ENCODE results near the gene ERI3.

ERI3 gene

DNA sequence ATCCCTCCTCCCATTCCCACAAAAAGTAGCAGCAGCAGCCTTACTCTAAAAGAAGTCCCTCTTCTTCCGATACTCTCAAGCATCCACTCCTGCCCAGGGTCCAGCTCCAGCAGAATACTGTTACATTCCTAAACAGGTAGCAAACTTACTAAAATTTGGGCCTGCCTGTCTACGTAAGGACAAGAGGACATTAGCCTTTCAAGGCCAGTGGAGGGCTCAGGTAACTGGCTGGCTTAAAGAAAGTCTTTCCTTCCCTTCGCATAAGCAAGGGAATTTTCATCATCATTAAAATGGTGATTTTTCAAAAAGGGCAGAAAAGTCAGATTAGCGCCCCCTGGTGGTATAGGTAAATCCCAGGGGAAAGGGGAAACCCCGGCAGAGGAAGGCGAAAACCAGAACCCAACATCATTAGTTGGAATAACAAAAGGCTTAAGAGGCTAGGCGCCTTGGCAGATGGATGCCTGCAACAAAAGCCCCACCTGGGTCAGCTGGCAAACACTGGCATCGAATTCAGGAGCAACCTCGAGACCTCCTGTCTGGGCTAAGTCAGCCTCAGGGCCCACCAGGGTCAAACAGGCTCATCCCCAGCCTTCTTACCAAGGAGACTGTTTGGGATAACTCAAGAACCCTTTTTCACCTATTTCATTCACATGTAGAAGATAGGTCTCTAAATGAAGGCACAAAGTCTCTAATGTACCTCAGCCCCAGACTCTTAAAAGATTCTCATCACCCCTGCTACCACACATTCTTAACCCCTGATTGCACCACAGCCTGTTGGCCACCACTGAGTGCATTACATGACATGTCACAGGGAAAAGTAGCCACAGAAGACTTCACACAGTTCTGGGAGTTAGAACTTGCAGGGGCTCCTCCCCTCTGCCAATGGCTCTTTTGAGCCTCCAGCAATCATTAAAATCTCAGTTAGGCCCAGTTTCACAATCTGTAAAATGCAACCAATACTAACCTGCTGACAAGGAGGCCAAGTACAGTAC, 36.7 kb downstream of the ERI3 start:
- Histone ChIP-seq H3K4me3 (no peak overlapping the region), H3K27ac (no peak overlapping the region)
- DNase-seq (ENCODE audit: low spot score), result no peak
- TF ChIP-seq, protein P1, sequence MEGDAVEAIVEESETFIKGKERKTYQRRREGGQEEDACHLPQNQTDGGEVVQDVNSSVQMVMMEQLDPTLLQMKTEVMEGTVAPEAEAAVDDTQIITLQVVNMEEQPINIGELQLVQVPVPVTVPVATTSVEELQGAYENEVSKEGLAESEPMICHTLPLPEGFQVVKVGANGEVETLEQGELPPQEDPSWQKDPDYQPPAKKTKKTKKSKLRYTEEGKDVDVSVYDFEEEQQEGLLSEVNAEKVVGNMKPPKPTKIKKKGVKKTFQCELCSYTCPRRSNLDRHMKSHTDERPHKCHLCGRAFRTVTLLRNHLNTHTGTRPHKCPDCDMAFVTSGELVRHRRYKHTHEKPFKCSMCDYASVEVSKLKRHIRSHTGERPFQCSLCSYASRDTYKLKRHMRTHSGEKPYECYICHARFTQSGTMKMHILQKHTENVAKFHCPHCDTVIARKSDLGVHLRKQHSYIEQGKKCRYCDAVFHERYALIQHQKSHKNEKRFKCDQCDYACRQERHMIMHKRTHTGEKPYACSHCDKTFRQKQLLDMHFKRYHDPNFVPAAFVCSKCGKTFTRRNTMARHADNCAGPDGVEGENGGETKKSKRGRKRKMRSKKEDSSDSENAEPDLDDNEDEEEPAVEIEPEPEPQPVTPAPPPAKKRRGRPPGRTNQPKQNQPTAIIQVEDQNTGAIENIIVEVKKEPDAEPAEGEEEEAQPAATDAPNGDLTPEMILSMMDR (IDR thresholded peaks at IDR 0.05), result peak; percentile 64

DNA sequence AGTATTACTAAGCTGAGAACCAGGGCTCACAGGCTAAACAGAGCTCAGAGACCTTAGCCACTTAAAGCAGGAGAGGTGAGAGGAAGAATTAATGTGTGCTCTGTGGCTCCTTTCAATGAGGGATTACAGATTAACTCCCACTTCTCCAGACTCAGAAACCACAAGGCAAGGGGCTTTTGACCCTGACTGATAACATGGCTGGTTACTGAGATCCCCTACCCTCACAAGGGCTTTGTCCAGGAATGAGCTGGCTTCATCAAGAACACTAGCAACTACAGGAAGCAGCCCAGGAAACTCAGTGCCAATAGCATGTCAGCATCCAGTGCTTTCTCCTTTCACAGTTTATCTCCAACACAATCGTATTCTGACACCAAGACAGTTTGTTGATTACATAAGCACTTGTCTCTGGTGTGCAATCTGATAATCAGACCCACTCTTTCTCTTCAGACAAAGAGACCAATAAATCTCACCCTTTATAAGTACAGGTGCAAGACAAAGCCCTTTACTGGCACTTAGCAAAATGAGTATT, 38.8 kb downstream of the ERI3 start:
- TF ChIP-seq, protein P1 (IDR thresholded peaks at IDR 0.05), result no peak
- H3K4me3 ChIP-seq, result no peak overlapping the region
- no peak for DNase-seq (ENCODE audit: low spot score)
- H3K27ac ChIP-seq, result no peak overlapping the region

DNA sequence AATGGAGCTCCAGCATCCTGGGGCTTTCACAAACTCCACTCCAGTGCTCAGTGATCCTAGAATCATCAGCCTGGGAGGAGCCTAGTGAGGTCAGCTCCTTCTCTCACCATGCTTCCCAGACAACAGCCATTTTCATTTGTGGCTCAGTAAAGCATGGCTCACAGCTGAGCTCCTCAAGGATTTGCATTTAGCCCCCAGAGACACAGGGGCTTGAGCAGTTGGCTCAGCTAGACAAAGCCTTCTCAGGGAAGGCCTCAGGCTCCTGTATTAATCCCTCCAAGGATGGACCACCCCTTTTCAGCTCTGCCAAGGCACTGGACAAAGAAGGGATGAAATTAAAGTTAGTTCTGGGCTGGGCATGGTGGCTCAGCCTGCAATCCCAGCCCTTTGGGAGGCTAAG, 39.5 kb downstream of the ERI3 start:
- Histone ChIP-seq H3K27ac (no peak overlapping the region), H3K4me3 (no peak overlapping the region)
- DNase-seq (ENCODE audit: low spot score), result no peak
- TF ChIP-seq, protein P1 (IDR thresholded peaks at IDR 0.05), result no peak

DNA sequence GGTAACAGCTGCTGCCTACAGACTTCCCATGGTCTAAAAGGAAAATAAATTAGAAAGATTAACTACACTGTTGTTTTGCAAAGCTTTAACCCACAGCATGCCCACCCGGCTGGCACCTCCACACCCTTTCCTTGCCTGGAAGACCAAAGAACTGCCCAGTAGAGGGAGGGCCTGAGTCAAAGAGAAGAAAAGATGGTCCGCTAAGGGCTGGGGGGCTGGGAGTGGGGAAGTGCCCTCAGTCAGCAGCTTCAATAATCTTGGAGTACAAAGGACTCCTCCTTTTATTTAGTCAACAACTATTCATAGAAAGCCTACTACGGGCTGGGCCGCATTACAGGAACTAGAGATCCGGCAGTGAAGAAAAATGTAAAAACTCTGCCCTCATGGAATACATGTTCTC, 40.6 kb downstream of the ERI3 start:
- Histone ChIP-seq H3K4me3 (no peak overlapping the region), H3K27ac (no peak overlapping the region)
- DNase-seq (ENCODE audit: low spot score), result no peak
- TF ChIP-seq, protein P1 (IDR thresholded peaks at IDR 0.05), result no peak

DNA sequence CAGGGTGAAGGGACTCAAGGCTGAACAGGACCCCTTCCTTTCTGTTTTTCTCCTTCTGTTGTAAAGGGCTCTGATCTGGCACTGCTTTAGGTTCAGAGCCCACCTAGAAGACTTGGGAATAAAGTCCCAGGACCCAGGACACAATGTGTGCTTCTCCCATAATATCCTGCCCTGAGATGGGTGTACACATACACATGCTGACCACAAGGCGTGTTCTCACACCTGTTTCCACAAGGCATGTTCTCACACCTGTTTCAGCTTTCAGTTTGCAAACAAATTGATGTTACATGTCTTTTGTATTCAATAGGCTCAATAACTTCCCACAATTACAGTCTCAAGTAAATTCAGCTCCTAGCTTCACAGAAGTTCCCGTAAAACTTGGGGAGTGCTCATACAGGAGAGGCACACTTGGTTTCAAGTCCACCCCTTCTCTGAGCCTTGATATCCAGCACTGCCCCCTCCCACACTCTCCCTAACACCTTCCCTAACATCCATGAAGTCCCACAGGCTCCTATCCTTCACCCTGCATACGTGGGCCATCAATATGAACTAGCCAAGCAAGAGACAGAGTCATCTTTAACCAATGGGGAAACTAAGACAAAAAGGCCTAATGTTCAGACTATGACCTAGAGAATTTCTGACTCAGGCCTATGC, 41.7 kb downstream of the ERI3 start:
- TF ChIP-seq, protein P1 (IDR thresholded peaks at IDR 0.05), result no peak
- H3K4me3 ChIP-seq, result no peak overlapping the region
- no peak for DNase-seq (ENCODE audit: low spot score)
- H3K27ac ChIP-seq, result no peak overlapping the region

DNA sequence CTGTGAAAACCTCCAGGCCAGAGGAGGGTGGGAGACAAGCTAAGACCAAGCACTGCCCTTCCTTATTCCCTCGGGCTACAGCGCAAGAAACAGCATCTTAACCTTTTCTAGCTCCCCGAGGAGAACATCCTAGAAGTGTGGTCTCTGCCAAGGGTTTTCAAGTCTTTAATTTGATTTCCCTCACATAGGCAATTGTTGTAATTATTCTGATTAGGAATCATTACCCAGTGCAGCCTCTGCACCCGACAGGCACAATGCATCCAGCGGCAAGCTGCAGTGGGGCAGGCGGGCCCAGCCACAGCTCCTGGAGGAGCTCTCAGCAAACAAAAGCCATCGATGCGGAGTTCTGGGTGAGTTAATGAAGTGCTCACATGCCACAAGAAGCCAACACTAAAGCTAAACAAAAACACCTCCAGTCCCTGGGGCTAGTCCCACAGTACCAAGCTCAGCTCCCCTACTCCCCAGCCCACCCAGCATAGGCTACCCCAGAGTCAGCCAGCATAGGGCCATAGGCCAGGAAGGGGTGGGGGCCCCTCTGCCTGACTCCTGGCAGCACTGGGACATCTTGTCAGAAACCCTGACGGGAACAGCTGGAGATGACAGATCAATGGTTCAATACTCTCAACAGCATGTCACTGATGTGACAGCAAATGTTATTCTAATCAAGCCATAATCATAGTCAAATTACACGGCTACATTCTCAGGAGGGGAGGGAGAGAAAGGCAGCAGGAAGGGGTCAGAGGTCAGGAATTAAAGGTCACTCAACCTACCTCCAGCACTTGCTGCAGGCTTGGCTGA, 42.5 kb downstream of the ERI3 start:
- TF ChIP-seq, protein P1 (IDR thresholded peaks at IDR 0.05), result no peak
- no peak for DNase-seq (ENCODE audit: low spot score)
- H3K4me3 ChIP-seq, result no peak overlapping the region
- no peak overlapping the region for H3K27ac ChIP-seq
